Measurements from ENCODE around the gene FARP1.
"Not testable (repeated sequence)": the region's sequence is repeated elsewhere in the genome, so short reads cannot be mapped to it uniquely, and the experiment has no call there.

FARP1 gene

GRCh38 chr13:98342953-98343352 is 200.1 kb downstream of the FARP1 start:
- no peak for DNase-seq

- no peak for DNase-seq
Observed at GRCh38 chr13:98343461-98343860, 200.6 kb downstream of the FARP1 start.

GRCh38 chr13:98344392-98344791 is 201.5 kb downstream of the FARP1 start:
- no peak for DNase-seq

- no peak for DNase-seq
Observed at GRCh38 chr13:98345107-98345935, 202.4 kb downstream of the FARP1 start.

- no peak for DNase-seq
Observed at GRCh38 chr13:98346904-98347636, 204.2 kb downstream of the FARP1 start.

- DNase-seq = no peak
Observed at GRCh38 chr13:98347756-98348155, 204.9 kb downstream of the FARP1 start.

GRCh38 chr13:98348466-98349200 is 205.7 kb downstream of the FARP1 start:
- DNase-seq = no peak

- no peak for DNase-seq
Observed at GRCh38 chr13:98349731-98350305, 206.9 kb downstream of the FARP1 start.

GRCh38 chr13:98350746-98351330 is 207.9 kb downstream of the FARP1 start:
- DNase-seq = no peak

- no peak for DNase-seq
Observed at GRCh38 chr13:98351636-98352035, 208.7 kb downstream of the FARP1 start.

- no peak for DNase-seq
Observed at GRCh38 chr13:98352226-98352625, 209.3 kb downstream of the FARP1 start.

- no peak for DNase-seq
Observed at GRCh38 chr13:98353750-98354149, 210.9 kb downstream of the FARP1 start.

- DNase-seq = no peak
Observed at GRCh38 chr13:98358937-98359336, 216.0 kb downstream of the FARP1 start.

- no peak for DNase-seq
Observed at GRCh38 chr13:98360545-98360944, 217.7 kb downstream of the FARP1 start.

- no peak for DNase-seq
Observed at GRCh38 chr13:98363326-98363725, 220.4 kb downstream of the FARP1 start.

- no peak for DNase-seq
Observed at GRCh38 chr13:98364179-98364578, 221.3 kb downstream of the FARP1 start.

- DNase-seq = no peak
Observed at GRCh38 chr13:98364647-98365046, 221.8 kb downstream of the FARP1 start.

GRCh38 chr13:98365302-98365701 is 222.4 kb downstream of the FARP1 start:
- no peak for DNase-seq

GRCh38 chr13:98366010-98366409 is 223.1 kb downstream of the FARP1 start:
- DNase-seq = no peak

- DNase-seq = no peak
Observed at GRCh38 chr13:98366443-98366842, 223.5 kb downstream of the FARP1 start.

- DNase-seq = no peak
Observed at GRCh38 chr13:98366959-98367358, 224.1 kb downstream of the FARP1 start.

GRCh38 chr13:98368019-98368418 is 225.1 kb downstream of the FARP1 start:
- DNase-seq = no peak

- DNase-seq = not testable (repeated sequence)
Observed at GRCh38 chr13:98369520-98369919, 226.6 kb downstream of the FARP1 start.
